GM19035 (cell line): ENCODE results near the gene GID8.

Experiments
- ATAC-seq: cut with Tn5 transposase; IDR thresholded peaks from one replicate; pipeline ENCODE4 v1.9.1; 2021; ENCODE audit not compliant: unreplicated experiment

GID8 gene

GRCh38 chr20:62968378-62969178 is 30.6 kb downstream of the GID8 start:
- no peak for ATAC-seq

GRCh38 chr20:62969179-62969760 is 31.3 kb downstream of the GID8 start:
- ATAC-seq = no peak

GRCh38 chr20:62969939-62970306 is 32.0 kb downstream of the GID8 start:
- ATAC-seq = no peak

- ATAC-seq = no peak
Observed at GRCh38 chr20:62970307-62971210, 32.6 kb downstream of the GID8 start.

GRCh38 chr20:62971211-62971949 is 33.4 kb downstream of the GID8 start:
- ATAC-seq = no peak

GRCh38 chr20:62971950-62972844 is 34.2 kb downstream of the GID8 start:
- ATAC-seq = peak; percentile 68

GRCh38 chr20:62972845-62973745 is 35.1 kb downstream of the GID8 start:
- no peak for ATAC-seq

GRCh38 chr20:62975251-62975760 is 37.4 kb downstream of the GID8 start:
- ATAC-seq = no peak

GRCh38 chr20:62975812-62976508 is 38.0 kb downstream of the GID8 start:
- ATAC-seq = no peak

GRCh38 chr20:62976886-62977285 is 38.9 kb downstream of the GID8 start:
- ATAC-seq = no peak

- peak; percentile 58 for ATAC-seq
Observed at GRCh38 chr20:62977613-62978560, 39.9 kb downstream of the GID8 start.

- ATAC-seq = no peak
Observed at GRCh38 chr20:62978561-62978943, 40.6 kb downstream of the GID8 start.

- no peak for ATAC-seq
Observed at GRCh38 chr20:62979310-62979709, 41.4 kb downstream of the GID8 start.

GRCh38 chr20:62979876-62980373 is 42.0 kb downstream of the GID8 start:
- no peak for ATAC-seq

GRCh38 chr20:62980380-62980960 is 42.5 kb downstream of the GID8 start:
- ATAC-seq = no peak

GRCh38 chr20:62980970-62981369 is 43.0 kb downstream of the GID8 start:
- ATAC-seq = no peak
